IMR-90 (cell line): ENCODE measurements around the gene DTD1.

Experiments
- CEBPB ChIP-seq: IDR thresholded peaks from 2 replicates; pipeline ENCODE4 v1.6.1; 2012; ENCODE audit warnings: low read depth, low read length, improper control_type of control experiment
- CTCF ChIP-seq: conservative IDR thresholded peaks from 2 replicates; pipeline ENCODE4 v1.5.1; 2012; ENCODE audit warnings: mild to moderate bottlenecking, low read depth, low read length, improper control_type of control experiment
- POLR2A ChIP-seq: IDR thresholded peaks from 2 replicates; pipeline ENCODE4 v1.6.1; 2012; ENCODE audit warnings: mild to moderate bottlenecking, low read depth, low read length
- RAD21 ChIP-seq: IDR thresholded peaks from 2 replicates; pipeline ENCODE4 v1.6.1; 2012; ENCODE audit warnings: low read length, improper control_type of control experiment
- RFX5 ChIP-seq: IDR thresholded peaks from 2 replicates; pipeline ENCODE4 v1.8.0; 2012; ENCODE audit warnings: low read depth, mild to moderate bottlenecking, low read length, moderate library complexity
- TF ChIP-seq, protein P1 (sequence below): fragments of 150-350 bp; IDR thresholded peaks from 2 replicates; pipeline ENCODE4 v1.6.1; 2017; ENCODE audit warnings: mild to moderate bottlenecking, antibody characterized with exemption, low read length, low read depth
- TF ChIP-seq, protein P2 (sequence below): fragments of 150-350 bp; IDR thresholded peaks from 2 replicates; pipeline ENCODE4 v1.6.1; 2016; ENCODE audit warnings: low read depth, mild to moderate bottlenecking, low read length, moderate library complexity, borderline replicate concordance

DNA sequence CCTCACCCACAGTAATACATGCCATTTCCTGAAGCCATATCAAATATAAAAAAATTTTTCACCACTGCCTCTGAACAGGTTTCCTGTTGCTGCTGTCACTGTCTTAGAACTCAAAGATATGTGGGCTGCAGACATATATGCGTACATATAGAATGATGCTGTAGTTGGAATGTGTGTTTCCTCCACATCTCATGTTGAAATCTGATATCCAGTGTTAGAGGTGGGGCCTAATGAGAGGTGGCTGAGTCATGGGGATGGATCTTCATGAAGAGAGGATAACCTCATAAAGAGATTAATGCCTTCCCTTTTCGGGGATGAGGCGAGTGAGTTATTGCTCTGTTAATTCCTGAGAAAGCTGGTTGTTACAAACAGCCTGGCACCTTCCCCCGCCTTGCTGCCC is 218.0 kb downstream of the DTD1 start:
- TF ChIP-seq CTCF (no peak), POLR2A (no peak), RAD21 (no peak), CEBPB (no peak), RFX5 (no peak)
- TF ChIP-seq, protein P1, sequence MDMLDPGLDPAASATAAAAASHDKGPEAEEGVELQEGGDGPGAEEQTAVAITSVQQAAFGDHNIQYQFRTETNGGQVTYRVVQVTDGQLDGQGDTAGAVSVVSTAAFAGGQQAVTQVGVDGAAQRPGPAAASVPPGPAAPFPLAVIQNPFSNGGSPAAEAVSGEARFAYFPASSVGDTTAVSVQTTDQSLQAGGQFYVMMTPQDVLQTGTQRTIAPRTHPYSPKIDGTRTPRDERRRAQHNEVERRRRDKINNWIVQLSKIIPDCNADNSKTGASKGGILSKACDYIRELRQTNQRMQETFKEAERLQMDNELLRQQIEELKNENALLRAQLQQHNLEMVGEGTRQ = no peak
- TF ChIP-seq, protein P2, sequence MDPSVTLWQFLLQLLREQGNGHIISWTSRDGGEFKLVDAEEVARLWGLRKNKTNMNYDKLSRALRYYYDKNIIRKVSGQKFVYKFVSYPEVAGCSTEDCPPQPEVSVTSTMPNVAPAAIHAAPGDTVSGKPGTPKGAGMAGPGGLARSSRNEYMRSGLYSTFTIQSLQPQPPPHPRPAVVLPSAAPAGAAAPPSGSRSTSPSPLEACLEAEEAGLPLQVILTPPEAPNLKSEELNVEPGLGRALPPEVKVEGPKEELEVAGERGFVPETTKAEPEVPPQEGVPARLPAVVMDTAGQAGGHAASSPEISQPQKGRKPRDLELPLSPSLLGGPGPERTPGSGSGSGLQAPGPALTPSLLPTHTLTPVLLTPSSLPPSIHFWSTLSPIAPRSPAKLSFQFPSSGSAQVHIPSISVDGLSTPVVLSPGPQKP = no peak
